Prostate gland (tissue), 2 donors: ENCODE measurements around the gene ARHGEF17. TPM values are rescaled to one million over a fixed set of nuclear protein-coding genes. Genes with fewer than 3 reads are reported as not detected.

Experiments
- DNase-seq: peaks from one replicate; pipeline ENCODE4 v3.0.0-alpha.2; 2019; ENCODE audit warnings: low spot score
- H3K27ac ChIP-seq, 2 donors: fragments of 200-600 bp; sonication (generic); 2 replicates each; pipeline ENCODE4 v1.5.1; 2017 to 2019
- H3K27me3 ChIP-seq: fragments of 200-600 bp; sonication (generic); replicated peaks from 2 replicates; pipeline ENCODE4 v1.5.1; 2019; ENCODE audit not compliant: insufficient read depth
- H3K36me3 ChIP-seq, 2 donors: fragments of 200-600 bp; sonication (generic); 1 replicate in 1 of 2; 2 replicates in 1 of 2; pipeline versions ENCODE4 v1.5.1 to v1.8.1; 2017 to 2019
- H3K4me1 ChIP-seq: fragments of 200-600 bp; sonication (generic); replicated peaks from 2 replicates; pipeline ENCODE4 v1.5.1; 2019
- H3K4me3 ChIP-seq, 2 donors: fragments of 200-600 bp; sonication (generic); 2 replicates each; pipeline ENCODE4 v1.5.1; 2017 to 2019
- H3K9me3 ChIP-seq: fragments of 200-600 bp; sonication (generic); 2 replicates; pipeline ENCODE4 v1.5.1; 2017
- CTCF ChIP-seq, 4 experiments: fragments of 200-600 bp in 2 of 4; fragments of 450-650 bp in 2 of 4; sonication (generic) in 2 of 4; IDR thresholded peaks; 1 replicate in 3 of 4; 2 replicates in 1 of 4; pipeline ENCODE4 v1.5.1; 2016 to 2019; ENCODE audit warnings: antibody characterized with exemption in 4 of 4, mild to moderate bottlenecking in 2 of 4, moderate library complexity in 2 of 4
- POLR2A ChIP-seq: fragments of 450-650 bp; IDR thresholded peaks from one replicate; pipeline ENCODE4 v1.6.1; 2016; ENCODE audit warnings: antibody characterized with exemption, mild to moderate bottlenecking
- POLR2AphosphoS5 ChIP-seq: sonication (generic); formaldehyde crosslinking; IDR thresholded peaks from one replicate; pipeline ENCODE4 v1.6.1; 2017; ENCODE audit warnings: antibody characterized with exemption
- WGBS: methylation state at CpG from one replicate; pipeline ENCODE4 v1.1.5; 2018; 5-methylcytosine and 5-hydroxymethylcytosine counted together
- intact Hi-C: fragments of 100-400 bp; cut with DNase I; formaldehyde crosslinking; loops from one replicate; pipeline ENCODE4 v1.14.2; 2022
- total RNA-seq, 2 donors: library from RNA; depleted of rRNA; stranded (reverse); fragments of >200 nt; gene quantifications; one replicate each; pipeline ENCODE4 v1.1.0, GENCODE V29; 2016

Gene ARHGEF17
- 10 to 100 TPM; 34.0 to 66.9 TPM for total RNA-seq

GRCh38 chr11:73308003-73308960, at the start of gene ARHGEF17:
Gene ARHGEF17 (plus strand): TSS chr11:73308276. CDS start chr11:73308639, 363 bp downstream.
- under 1% methylated on average over 57 of the region's 105 CpGs for WGBS
- TF ChIP-seq POLR2AphosphoS5 (peak; percentile 4), CTCF (IDR thresholded peaks at IDR 0.05) (peak in 1 of 4 experiments; percentile 5), POLR2A (peak; percentile 62)
- H3K4me1 ChIP-seq, result peaks cover 6% of the 10 kb centered on the region

GRCh38 chr11:73259406-73260126, 48.5 kb upstream of the ARHGEF17 start:
- H3K27me3 ChIP-seq, result no peaks in the 10 kb centered on the region
- no peak for DNase-seq
- WGBS, result 99% methylated on average over 3 of the region's 3 CpGs
- no peaks in the 10 kb centered on the region for H3K36me3 ChIP-seq
- no peaks in the 10 kb centered on the region for H3K9me3 ChIP-seq
- TF ChIP-seq POLR2AphosphoS5 (no peak), CTCF (IDR thresholded peaks at IDR 0.05) (no peak), POLR2A (no peak)
- intact Hi-C loops, result no loop called here
- peaks cover 2% of the 10 kb centered on the region for H3K4me1 ChIP-seq
- H3K4me3 ChIP-seq, result no peak overlapping the region
- no peak overlapping the region for H3K27ac ChIP-seq

More at GRCh38 chr11:73308003-73308960, at the start of gene ARHGEF17:
- H3K27ac ChIP-seq, result peak within 1 kb of the TSS; percentile 97
- intact Hi-C loops, result loop anchor here (5.0 kb wide), 1 partner anchor 84 kb away; no protein-coding TSS in a partner anchor
- peak; percentile 74 for DNase-seq
- no peaks in the 10 kb centered on the region for H3K27me3 ChIP-seq
- no peaks in the 10 kb centered on the region for H3K36me3 ChIP-seq
- H3K9me3 ChIP-seq, result no peaks in the 10 kb centered on the region
- peak within 1 kb of the TSS; percentile 67 to 76 for H3K4me3 ChIP-seq

GRCh38 chr11:73260127-73260457, 48.0 kb upstream of the ARHGEF17 start:
- TF ChIP-seq POLR2AphosphoS5 (no peak), CTCF (IDR thresholded peaks at IDR 0.05) (no peak), POLR2A (no peak)
- Histone ChIP-seq H3K9me3 (no peaks in the 10 kb centered on the region), H3K4me3 (no peak overlapping the region), H3K27me3 (no peaks in the 10 kb centered on the region), H3K27ac (no peak overlapping the region), H3K36me3 (no peaks in the 10 kb centered on the region), H3K4me1 (peaks cover 2% of the 10 kb centered on the region)
- no peak for DNase-seq
- intact Hi-C loops, result no loop called here

- Histone ChIP-seq H3K27ac (no peak overlapping the region), H3K36me3 (no peaks in the 10 kb centered on the region), H3K4me1 (peaks cover 2% of the 10 kb centered on the region), H3K27me3 (no peaks in the 10 kb centered on the region), H3K4me3 (no peak overlapping the region), H3K9me3 (no peaks in the 10 kb centered on the region)
- intact Hi-C loops, result no loop called here
- TF ChIP-seq POLR2AphosphoS5 (no peak), POLR2A (no peak), CTCF (IDR thresholded peaks at IDR 0.05) (no peak)
- 75% methylated on average over 5 of the region's 5 CpGs for WGBS
- no peak for DNase-seq
Observed at GRCh38 chr11:73262851-73263495, 45.1 kb upstream of the ARHGEF17 start.
